Neural cell (in vitro differentiated cells): ENCODE results near the gene CNTNAP2.
"Not testable (repeated sequence)": the region's sequence is repeated elsewhere in the genome, so short reads cannot be mapped to it uniquely, and the experiment has no call there.

Experiments
- POLR2AphosphoS5 ChIP-seq: IDR thresholded peaks from 2 replicates; pipeline ENCODE4 v1.6.1; 2012
- REST ChIP-seq: IDR thresholded peaks from 2 replicates; pipeline ENCODE4 v1.6.1; 2012; ENCODE audit warnings: borderline replicate concordance

- TF ChIP-seq REST, POLR2AphosphoS5: not testable (repeated sequence)
Measured at GRCh38 chr7:146191428-146191827, 74.8 kb downstream of the CNTNAP2 start.
